Stomach (tissue), 9 donors: ENCODE measurements around the gene MKS1. TPM values are rescaled to one million over a fixed set of nuclear protein-coding genes. Genes with fewer than 3 reads are reported as not detected.

Source experiments
- DNase-seq, 2 donors: peaks; one replicate each; pipeline versions ENCODE4 v3.0.0 to v3.0.0-alpha.2; 2013 to 2019
- H3K27ac ChIP-seq, 5 donors: fragments of 200-600 bp in 4 of 5; sonication (generic) in 4 of 5; one replicate each; pipeline ENCODE4 v1.5.1; 2013 to 2019; ENCODE audit warnings: mild to moderate bottlenecking in 1 of 5, moderate library complexity in 1 of 5
- H3K27me3 ChIP-seq, 3 donors: fragments of 200-600 bp; sonication (generic); one replicate each; pipeline ENCODE4 v1.5.1; 2017 to 2019; ENCODE audit warnings: mixed run types in 1 of 3
- H3K36me3 ChIP-seq, 4 donors: fragments of 200-600 bp; sonication (generic); 1 replicate in 3 of 4; 2 replicates in 1 of 4; pipeline ENCODE4 v1.5.1; 2016 to 2019
- H3K4me1 ChIP-seq, 4 donors: fragments of 200-600 bp; sonication (generic); one replicate each; pipeline ENCODE4 v1.5.1; 2016 to 2019
- H3K4me3 ChIP-seq, 4 donors: fragments of 200-600 bp; sonication (generic) in 3 of 4; one replicate each; pipeline ENCODE4 v1.5.1; 2016 to 2019; ENCODE audit warnings: mild to moderate bottlenecking in 1 of 4
- H3K9me3 ChIP-seq, 4 donors: fragments of 200-600 bp; sonication (generic); one replicate each; pipeline ENCODE4 v1.5.1; 2016 to 2019
- CTCF ChIP-seq, 7 experiments: fragments of 450-650 bp in 4 of 7; fragments of 200-600 bp in 3 of 7; sonication (generic) in 3 of 7; IDR thresholded peaks; one replicate each; pipeline ENCODE4 v1.5.1; 2016 to 2019; ENCODE audit warnings: antibody characterized with exemption in 7 of 7, control low read depth in 2 of 7, mild to moderate bottlenecking in 1 of 7
- EP300 ChIP-seq: sonication (generic); formaldehyde crosslinking; IDR thresholded peaks from one replicate; pipeline ENCODE4 v1.6.1; 2017; ENCODE audit warnings: antibody characterized with exemption
- POLR2A ChIP-seq, 4 donors: fragments of 450-650 bp; IDR thresholded peaks; one replicate each; pipeline ENCODE4 v1.6.1; 2016; ENCODE audit warnings: antibody characterized with exemption in 4 of 4, control low read depth in 2 of 4, mild to moderate bottlenecking in 1 of 4, moderate library complexity in 1 of 4
- POLR2AphosphoS5 ChIP-seq, 3 donors: sonication (generic); formaldehyde crosslinking; IDR thresholded peaks; one replicate each; pipeline ENCODE4 v1.6.1; 2016; ENCODE audit warnings: antibody characterized with exemption in 3 of 3
- WGBS, 5 donors: extraction: QIAGEN DNeasy Blood & Tissue Kit in 3 of 5; methylation state at CpG; one replicate each; pipeline versions ENCODE4 v1.1.5 to v1.1.7; 2013 to 2018; 5-methylcytosine and 5-hydroxymethylcytosine counted together
- intact Hi-C: fragments of 100-400 bp; cut with DNase I; formaldehyde crosslinking; loops from one replicate; pipeline ENCODE4 v1.15.1; 2023; ENCODE audit warnings: low total_unique reads
- polyA plus RNA-seq, 3 donors: library from polyadenylated mRNA; stranded (reverse); fragments of 200-250 nt; gene quantifications; one replicate each; pipeline ENCODE4 v1.2.3, GENCODE V29; 2013
- total RNA-seq, 5 donors: library from RNA; depleted of rRNA; stranded (reverse); fragments of >200 nt; gene quantifications; one replicate each; pipeline versions ENCODE4 v1.1.0 to v1.2.3, GENCODE V29; 2014 to 2016
- donor health status: healthy with polysubstance abuse.
- donor health status: Bipolar disorder and iron deficiency.
- donor health status: healthy.

The MKS1 gene
- total and polyA plus RNA-seq, 8 donors, result 3.1 to 18.0 (median 10.1) TPM

- no peak for DNase-seq
- peaks cover 0 to 37% (median 33%) of the 10 kb centered on the region in 4 donors for H3K36me3 ChIP-seq
- TF ChIP-seq POLR2A (IDR thresholded peaks at IDR 0.05) (no peak), EP300 (no peak), CTCF (IDR thresholded peaks at IDR 0.05) (no peak), POLR2AphosphoS5 (IDR thresholded peaks at IDR 0.05) (no peak)
- no peaks in the 10 kb centered on the region for H3K9me3 ChIP-seq
- H3K4me1 ChIP-seq, result peaks cover 0 to 5% (median 0%) of the 10 kb centered on the region in 4 donors
- H3K4me3 ChIP-seq, result no peak overlapping the region
- WGBS, 5 donors, result 81 to 90% (median 85%) methylated on average over 7 of the region's 7 CpGs
- H3K27ac ChIP-seq, result no peak overlapping the region
- intact Hi-C loops, result no loop called here
- peaks cover 0 to 22% (median 12%) of the 10 kb centered on the region in 3 donors for H3K27me3 ChIP-seq
Measured at GRCh38 chr17:58202859-58203258, 16.2 kb downstream of the MKS1 start.

DNA sequence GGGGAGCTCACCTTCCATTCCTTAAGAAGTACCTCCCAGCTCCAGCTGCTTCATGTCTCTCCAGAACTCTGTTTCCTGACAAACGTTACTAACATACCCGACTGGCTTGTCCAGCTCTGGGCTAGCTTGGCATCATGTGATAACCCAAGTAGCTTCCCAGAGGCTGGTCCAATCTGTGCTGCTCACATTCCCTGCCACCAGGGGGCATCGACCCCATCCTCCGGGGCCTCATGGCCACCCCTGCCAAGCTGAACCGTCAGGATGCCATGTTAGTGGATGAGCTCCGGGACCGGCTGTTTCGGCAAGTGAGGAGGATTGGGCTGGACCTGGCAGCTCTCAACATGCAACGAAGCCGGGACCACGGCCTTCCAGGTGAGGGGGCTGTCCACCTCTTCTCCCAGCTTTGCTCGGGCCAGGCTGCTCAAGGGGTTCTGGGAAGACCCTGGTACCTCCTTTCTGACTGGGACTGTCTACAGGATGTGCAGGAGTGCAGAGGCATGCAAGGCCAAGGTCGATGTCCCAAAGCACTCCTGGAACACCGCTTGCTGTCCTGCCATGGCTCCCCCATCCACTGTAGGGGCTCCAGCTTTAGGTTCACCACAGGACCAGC is 18.9 kb downstream of the MKS1 start:
- H3K9me3 ChIP-seq, result no peaks in the 10 kb centered on the region
- peaks cover 0 to 10% (median 5%) of the 10 kb centered on the region in 4 donors for H3K36me3 ChIP-seq
- peak; percentile 46 to 62 for DNase-seq
- intact Hi-C loops, result no loop called here
- TF ChIP-seq CTCF (IDR thresholded peaks at IDR 0.05) (peak in 3 of 7 experiments; percentile 7 to 33 (median 30)), EP300 (no peak), POLR2A (IDR thresholded peaks at IDR 0.05) (no peak)
- H3K4me3 ChIP-seq, result no peak overlapping the region
- H3K27me3 ChIP-seq, result peaks cover 0 to 41% (median 18%) of the 10 kb centered on the region in 3 donors
- 32 to 45% (median 43%) methylated on average over 5 to 14 of the region's 14 CpGs for WGBS, 5 donors
- peaks cover 0 to 5% (median 0%) of the 10 kb centered on the region in 4 donors for H3K4me1 ChIP-seq
- no peak overlapping the region for H3K27ac ChIP-seq

GRCh38 chr17:58196610-58197009 is 22.4 kb downstream of the MKS1 start:
- H3K4me3 ChIP-seq, result no peak overlapping the region
- H3K4me1 ChIP-seq, result peaks cover 0 to 5% (median 0%) of the 10 kb centered on the region in 4 donors
- H3K27ac ChIP-seq, result no peak overlapping the region
- no peaks in the 10 kb centered on the region for H3K36me3 ChIP-seq
- WGBS, 5 donors, result 79 to 86% (median 82%) methylated on average over 7 of the region's 7 CpGs
- no peak for DNase-seq
- intact Hi-C loops, result no loop called here
- H3K9me3 ChIP-seq, result no peaks in the 10 kb centered on the region
- H3K27me3 ChIP-seq, result peaks cover 0 to 70% (median 18%) of the 10 kb centered on the region in 3 donors
- TF ChIP-seq CTCF (IDR thresholded peaks at IDR 0.05), result no peak

DNA sequence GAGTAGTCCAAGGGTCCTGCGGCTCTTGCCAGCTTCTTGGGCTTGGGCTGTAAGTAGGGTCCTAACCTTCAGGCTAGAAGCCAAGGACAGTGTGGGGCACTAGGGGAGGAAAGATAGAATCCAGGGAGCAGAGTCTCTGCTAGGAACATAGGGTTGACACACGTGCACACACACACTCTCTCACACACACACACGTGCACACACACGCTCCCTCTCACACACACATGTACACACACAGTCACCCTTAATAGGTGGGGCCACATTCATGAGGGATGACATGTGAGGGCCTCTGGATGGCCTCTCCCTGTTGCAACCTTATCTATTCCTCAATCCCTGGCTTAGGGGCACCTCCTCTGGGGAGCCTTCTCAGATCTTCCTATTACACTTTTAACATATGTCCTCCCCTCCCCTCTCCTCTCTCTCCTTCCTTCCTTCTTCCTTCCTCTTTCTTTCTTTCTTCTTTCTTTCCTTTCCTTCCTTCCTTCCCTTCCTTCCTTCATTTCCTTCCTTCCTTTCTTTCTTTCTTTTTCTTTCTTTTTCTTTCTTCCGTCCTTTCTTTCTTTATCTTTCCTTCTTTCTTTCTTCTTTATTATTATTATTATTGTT is 23.4 kb downstream of the MKS1 start:
- 78 to 81% (median 78%) methylated on average over 5 of the region's 5 CpGs for whole genome bisulfite sequencing, 5 donors
- H3K36me3 ChIP-seq, result no peaks in the 10 kb centered on the region
- no peak overlapping the region for H3K27ac ChIP-seq
- H3K9me3 ChIP-seq, result no peaks in the 10 kb centered on the region
- DNase-seq, result no peak
- H3K4me1 ChIP-seq, result peaks cover 0 to 5% (median 0%) of the 10 kb centered on the region in 4 donors
- intact Hi-C loops, result no loop called here
- TF ChIP-seq CTCF (IDR thresholded peaks at IDR 0.05) (no peak), POLR2A (IDR thresholded peaks at IDR 0.05) (no peak), POLR2AphosphoS5 (IDR thresholded peaks at IDR 0.05) (no peak), EP300 (no peak)
- H3K4me3 ChIP-seq, result no peak overlapping the region
- peaks cover 0 to 80% (median 18%) of the 10 kb centered on the region in 3 donors for H3K27me3 ChIP-seq
